Lung microvascular endothelial cell (primary cell): ENCODE results near the gene GGA1. TPM values are rescaled to one million over a fixed set of nuclear protein-coding genes. Genes with fewer than 3 reads are reported as not detected.
A peak's percentile ranks its signal among the peaks of the same experiment; 100 is the strongest.

Experiments used
- DNase-seq, 2 donors: peaks; one replicate each; pipeline versions ENCODE4 v3.0.0 to v3.0.0-alpha.2; 2010; ENCODE audit warnings: low read depth in 2 of 2
- total RNA-seq: library from RNA; depleted of rRNA; stranded (reverse); fragments of >200 nt; gene quantifications from 2 replicates; pipeline ENCODE4 v1.2.1, GENCODE V29; 2014

Gene GGA1
- total RNA-seq, 1 donor from 2014 or later: 85.3 TPM

DNA sequence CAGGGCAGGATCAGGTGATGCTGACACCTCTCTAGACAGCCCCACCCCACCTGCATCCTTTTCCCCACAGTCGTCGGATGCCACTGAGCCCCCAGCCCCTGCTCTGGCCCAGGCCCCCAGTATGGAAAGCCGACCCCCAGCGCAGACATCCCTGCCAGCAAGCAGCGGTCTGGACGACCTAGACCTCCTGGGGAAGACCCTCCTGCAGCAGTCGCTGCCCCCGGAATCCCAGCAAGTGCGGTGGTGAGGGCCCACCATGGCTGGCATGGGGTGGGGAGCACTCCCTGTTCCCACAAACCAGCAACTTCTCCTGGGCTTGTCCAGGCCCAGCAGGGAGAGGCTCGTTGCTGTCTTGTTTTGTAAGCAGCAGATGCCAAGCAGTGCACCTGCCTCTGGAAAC is 21.3 kb downstream of the GGA1 start:
- DNase-seq: no peak

DNA sequence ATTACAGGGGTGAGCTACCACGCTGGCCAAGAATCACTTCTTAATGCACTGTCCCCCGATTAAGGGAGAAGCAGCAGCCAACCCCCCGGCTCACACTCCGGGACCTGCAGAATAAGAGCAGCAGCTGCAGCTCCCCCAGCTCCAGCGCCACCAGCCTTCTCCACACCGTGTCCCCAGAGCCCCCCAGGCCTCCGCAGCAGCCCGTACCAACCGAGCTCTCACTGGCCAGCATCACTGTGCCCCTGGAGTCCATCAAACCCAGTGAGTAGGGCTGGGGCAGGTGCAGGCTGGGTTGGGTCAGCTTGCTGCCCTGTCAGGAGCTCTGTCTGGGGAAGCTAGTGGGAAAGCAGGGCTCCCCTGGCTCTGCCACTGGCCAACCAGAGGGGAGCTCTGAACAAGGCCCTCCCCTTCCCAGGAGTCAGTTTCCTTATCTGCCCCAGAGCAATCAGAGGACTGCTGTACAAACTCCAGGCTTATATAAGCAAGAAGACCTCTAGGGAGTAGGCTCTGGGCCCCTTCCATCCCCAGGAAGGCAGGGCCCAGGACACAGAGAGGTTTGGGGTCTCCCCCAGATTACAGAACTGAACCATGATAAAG is 22.3 kb downstream of the GGA1 start:
- DNase-seq: no peak

DNA sequence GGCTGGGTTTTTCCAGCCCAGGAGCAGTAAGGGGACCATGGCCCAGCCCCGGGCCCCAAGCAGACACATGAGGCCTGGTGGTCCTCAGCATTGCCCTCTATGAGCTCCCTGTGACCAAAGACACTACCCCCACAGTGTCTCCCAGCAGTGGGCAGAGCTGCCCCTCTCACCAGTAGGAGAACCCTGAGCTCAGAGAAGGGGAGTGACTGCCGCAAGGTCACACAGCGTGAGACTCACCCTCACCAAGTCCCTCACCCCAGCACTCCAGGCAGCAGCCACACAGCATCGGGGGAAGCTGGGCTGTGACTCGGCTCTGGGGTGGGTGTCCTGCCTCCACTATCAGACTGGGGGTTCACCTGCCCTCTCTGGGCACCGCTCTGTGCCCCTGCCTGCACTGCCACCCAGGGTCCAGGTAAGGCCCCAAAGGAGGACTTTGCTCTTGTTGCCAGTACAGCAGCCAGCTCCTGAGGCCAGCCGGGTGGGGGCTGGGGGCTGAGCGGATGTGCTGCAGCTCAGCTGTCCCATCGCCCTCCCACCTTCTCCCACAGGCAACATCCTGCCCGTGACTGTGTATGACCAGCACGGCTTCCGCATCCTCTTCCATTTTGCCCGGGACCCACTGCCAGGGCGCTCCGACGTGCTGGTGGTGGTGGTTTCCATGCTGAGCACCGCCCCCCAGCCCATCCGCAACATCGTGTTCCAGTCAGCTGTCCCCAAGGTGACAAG is 23.0 kb downstream of the GGA1 start:
- DNase-seq: peak in 1 of 2 donors; percentile 95

DNA sequence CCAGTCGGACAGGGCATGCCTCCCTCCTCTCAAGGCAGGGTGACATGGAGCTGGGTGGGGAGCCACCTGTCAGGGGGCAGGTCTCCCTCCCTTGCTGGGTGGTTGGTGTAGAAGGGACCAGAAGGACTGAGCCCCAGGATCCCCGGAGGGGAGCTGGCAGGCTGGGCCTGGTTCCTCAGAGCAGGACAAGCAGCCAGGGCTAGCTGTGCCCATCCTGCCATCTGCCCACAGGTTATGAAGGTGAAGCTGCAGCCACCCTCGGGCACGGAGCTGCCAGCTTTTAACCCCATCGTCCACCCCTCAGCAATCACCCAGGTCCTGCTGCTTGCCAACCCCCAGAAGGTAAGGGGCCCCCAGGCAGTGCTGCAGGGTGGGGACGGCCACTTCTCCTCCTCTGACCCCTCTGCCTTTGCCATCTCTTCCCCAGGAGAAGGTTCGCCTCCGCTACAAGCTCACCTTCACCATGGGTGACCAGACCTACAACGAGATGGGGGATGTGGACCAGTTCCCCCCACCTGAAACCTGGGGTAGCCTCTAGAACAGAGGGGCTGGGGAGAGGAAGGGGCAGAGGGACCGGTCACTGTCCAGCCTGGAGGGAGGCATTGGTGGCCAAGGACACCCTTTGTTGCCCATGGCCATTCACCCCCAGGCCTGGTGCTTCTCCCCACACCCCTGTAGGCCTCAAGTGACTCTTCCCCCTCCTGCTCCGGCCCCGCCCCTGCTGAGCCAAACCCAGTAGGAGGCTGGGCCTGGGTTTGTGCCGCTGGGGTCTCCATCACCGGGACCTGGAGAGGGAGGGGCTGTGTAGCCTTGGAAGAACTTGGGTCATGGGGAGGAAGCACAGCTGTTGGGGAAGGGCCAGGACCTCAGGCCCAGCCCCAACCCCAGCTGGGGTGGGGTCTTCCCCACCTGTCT is 23.8 kb downstream of the GGA1 start:
- no peak for DNase-seq

DNA sequence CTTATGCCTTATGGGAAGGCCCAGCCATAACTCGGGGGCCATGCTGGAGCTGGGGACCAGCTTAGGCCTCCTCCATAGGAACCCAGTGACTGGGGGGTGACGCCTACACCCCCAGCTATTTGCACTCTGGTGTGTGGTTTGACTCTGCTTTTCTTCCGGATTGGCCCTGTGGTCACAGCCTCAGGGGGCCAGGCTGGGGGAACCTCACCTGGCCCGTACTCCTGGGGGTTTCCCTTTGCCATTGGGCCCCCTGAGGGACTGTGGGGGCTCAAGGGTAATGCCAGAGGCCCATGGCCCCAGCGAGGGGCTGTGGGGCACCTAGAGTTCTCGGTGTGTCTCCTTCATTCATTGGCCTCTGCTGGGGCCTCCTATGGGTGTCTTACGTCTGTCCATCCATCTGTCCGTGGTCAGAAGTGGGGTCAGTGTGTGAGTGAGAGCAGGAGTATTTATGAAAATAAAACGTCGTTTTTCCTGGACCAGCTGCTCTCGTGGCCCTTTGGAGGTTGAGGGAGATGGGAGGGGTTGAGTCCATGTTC is 24.5 kb downstream of the GGA1 start:
- DNase-seq: no peak

DNA sequence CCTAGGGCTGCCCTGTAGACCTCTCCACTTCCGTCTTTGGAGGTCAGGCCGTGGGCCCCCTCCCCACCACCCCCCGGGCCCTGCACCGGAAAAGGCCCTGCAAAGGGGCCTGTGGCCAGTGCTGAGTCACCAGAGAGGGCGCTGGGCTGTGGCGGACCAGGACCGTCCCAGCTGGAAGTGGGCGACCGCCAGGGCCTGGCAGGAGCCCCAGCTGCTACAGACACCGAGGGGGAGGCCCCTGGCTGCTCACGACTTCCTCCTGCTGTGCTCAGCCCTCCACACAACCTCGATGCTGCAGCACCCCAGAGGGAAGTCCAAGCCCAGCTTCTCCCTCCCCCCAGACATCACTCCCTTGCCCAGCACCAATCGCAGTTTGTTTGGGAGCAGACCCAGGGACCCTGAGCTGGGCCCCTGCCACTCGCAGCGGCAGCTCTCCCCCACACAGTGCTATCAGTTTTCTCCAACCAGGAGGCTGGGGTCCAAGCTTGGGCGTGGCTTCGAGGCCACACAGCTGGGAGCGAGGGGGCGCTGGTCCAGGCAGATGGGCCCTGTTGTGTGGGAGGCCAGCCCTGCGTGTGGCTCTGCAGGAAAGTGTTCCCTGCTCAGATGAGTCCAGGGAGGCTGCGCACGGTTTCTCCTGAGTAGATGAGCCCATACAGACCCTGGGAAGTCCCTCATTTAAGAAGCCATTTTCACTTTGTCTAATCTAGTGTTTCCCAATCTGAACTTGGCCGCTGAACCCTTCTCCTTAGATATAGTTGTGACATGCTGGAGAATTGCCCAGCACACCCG is 25.2 kb downstream of the GGA1 start:
- peak; percentile 65 to 74 for DNase-seq

DNA sequence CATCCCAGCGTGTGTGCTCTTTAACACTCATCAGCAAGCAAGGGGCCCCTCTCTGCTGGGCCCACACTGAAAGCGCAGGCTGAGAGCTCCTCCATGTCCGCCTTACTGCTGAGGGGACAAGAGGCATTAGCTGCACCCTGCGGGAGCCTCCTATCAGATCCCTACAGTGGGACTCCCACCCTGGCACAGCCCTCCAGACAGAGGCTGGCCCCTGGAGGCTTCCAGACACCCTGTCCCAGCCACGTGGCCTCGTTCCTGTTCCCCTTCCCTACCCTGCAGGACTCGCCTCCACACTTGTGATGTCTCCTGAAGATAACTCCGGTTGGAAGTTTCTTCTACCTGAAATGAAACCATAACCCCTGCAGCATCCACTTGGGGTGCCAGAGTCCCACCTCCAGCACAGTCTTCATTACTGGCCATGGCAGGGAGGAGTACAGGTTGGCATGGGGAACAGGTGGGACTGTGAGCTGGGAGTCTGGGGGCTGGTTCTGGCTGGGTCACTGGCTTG is 25.8 kb downstream of the GGA1 start:
- DNase-seq: no peak

DNA sequence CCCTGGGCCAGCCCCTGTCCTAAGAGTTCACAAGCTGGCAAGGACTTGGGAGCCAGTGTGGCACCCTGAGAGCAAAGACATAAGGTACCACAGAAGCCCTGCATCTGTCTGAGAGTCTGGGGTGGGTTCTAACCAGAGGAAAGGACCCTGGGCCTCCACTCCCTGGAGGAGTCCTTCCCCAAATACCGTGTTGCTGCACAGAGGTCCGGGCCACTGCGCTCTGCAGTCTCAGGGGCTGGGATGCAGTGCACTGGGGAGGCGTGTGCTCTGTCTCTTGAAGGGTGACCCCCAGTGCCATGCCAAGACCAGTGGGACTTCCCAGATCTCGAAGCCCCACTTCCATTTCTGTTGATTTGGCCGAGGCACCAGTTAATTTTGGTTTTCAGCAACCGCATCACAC is 26.5 kb downstream of the GGA1 start:
- DNase-seq: no peak

DNA sequence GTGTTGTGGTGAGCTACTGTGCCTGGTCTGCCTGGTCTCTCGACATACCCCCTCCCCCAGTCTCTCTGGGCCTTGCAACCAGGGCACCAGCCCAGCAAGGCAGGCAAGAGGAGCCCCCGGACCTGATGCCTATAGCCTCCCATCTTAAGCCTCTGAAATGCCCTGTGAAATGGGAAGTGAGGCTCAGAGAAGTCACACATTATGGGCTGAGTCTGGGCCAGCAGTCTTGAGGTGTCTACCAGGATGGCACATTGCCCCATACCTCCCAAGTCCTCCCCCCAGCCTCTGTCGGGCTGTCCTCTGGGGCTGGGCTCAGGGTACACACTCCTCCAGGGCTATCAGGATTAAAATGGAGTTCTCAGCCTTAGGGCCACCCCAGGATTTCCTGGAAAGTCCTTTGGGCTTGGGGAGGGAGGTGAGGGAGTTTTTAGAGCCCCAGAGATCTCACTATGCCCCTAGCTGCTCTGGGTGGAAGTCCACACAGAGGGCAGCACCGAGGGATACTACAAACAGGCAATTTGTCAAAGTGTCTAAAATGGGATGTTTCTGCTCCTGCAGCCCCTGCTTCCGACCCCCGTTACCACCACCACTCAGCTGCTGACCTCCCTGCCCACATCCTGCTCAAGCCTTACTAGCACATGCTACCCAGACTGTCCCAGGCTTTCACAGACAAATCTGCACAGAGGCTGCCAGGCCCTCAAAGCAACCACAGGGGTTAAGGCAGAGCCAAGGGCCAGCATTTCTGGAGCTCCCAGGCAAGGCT is 27.7 kb downstream of the GGA1 start:
- no peak for DNase-seq

DNA sequence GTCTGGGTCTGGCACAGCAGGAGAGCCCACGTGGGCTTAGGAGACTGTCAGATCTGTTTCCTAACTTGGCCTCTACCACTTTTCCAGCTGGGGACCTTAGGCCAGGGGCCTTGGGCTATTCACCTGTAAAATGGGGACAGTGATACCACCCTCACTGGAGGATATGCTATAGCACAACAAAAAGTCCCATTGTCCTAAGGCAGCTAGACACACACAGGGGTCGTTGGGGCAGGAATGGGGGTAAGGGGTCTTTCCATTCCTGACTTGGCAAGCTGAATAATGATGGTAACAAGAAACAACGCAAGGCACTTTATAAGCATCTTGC is 28.3 kb downstream of the GGA1 start:
- DNase-seq: no peak

DNA sequence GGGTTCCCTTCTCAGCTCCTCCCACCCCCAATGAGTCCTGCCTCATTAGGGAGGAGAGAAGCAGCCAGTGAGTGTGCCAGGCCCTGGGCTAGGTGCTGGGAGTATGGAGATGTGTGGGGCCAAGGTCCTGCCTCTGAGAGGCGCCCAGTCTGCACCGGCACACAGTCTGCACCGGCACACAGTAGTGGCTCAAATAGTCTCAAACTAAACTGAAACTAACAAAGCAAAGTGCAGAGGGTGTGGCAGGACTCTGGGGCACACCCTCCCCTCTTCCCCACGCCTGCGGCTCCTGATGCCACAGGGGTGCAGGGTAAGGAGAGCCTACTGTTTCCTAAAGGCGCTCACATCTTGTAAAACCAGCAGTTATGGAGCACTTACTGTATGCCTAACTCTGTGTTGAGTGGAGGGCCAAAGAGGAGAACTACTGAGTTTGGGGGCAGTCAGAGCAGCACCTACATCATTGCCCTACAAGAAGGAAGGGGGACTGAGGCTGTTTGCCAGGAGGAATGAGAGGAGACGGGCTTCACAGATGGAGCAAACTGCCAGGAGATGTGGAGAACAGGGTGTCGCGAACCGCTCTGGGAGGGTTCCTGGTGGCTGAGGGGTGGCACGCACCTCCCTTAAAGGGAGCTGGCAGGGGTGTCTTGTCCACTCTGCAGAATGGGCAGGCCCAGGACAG is 29.9 kb downstream of the GGA1 start:
- DNase-seq: no peak

DNA sequence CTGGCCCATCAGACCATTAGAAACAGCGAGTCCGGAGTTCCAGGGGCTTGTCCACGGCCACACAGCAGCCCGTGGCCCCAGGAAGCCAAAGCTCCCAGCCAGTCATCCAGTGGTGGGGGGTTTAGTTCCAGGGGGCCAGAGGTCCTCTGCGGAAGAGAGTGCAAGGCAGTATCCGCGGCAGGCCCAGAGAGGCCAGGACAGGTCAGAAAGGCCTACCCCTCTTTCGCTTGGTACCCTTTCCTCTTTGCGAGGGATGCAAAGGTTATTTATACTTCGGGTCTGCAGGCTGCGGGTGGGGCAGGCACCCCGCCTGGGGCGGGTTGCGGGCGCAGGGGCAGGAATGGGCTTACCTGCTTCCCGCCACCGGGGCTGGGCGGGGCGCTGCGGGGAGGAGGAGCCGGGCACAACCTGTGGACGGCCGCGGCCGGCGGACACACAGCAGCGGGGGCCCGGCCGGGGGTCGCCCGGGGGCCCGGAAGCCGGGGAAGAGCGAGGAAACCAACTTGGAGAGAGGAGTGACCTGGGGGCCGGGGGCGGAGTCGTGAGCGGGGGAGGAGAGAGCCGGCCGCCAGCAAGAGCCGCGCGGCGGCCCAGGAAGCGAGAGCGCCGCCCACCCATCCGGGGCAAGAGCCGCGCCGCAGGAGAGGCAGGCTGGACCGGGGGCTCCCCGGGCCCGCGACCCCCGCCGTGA is 30.6 kb downstream of the GGA1 start, which contains the start of gene SH3BP1:
Gene SH3BP1 (plus strand): TSS at position 600 of the 691 bp plus-strand sequence. CDS start 119 bp downstream, outside the sequence.
- no peak for DNase-seq

DNA sequence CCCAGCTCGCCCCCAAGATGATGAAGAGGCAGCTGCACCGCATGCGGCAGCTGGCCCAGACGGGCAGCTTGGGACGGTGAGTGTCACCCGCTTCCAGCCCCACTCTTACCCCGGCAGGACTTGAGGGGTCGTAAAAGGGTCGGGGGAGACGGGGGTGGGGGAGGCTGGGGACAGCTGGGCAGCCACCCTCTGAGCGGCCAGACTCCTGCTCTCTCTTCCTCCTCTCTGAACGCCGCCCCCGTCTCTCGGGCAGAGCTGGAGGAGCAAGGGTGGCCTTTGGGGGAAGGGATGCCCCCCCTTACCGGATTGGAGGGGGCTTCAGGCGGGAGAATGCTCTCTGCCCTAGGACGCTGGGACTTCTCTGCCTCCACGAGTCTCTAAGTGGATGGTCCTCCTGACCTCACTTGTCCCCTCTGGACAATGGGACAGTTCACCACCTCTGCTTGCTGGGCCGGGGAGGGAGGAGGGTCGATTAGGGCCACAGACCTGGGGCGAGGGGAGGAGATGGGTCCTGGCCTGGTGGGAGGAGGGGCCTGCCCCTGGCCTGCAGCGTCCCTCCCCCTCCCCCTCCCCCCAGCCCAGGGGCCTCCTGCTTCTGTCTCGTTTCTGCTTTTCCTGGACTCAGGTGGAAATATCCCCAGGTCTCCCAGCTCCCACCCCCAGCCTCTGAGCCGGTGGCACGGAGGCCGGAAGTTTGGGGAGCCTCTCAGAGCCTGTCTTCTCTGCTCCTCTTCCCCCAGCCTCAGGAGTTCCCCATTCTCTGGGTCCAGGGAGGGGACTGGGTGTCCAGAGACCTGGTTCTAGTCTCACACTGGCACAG is 31.3 kb downstream of the GGA1 start:
- DNase-seq: no peak

DNA sequence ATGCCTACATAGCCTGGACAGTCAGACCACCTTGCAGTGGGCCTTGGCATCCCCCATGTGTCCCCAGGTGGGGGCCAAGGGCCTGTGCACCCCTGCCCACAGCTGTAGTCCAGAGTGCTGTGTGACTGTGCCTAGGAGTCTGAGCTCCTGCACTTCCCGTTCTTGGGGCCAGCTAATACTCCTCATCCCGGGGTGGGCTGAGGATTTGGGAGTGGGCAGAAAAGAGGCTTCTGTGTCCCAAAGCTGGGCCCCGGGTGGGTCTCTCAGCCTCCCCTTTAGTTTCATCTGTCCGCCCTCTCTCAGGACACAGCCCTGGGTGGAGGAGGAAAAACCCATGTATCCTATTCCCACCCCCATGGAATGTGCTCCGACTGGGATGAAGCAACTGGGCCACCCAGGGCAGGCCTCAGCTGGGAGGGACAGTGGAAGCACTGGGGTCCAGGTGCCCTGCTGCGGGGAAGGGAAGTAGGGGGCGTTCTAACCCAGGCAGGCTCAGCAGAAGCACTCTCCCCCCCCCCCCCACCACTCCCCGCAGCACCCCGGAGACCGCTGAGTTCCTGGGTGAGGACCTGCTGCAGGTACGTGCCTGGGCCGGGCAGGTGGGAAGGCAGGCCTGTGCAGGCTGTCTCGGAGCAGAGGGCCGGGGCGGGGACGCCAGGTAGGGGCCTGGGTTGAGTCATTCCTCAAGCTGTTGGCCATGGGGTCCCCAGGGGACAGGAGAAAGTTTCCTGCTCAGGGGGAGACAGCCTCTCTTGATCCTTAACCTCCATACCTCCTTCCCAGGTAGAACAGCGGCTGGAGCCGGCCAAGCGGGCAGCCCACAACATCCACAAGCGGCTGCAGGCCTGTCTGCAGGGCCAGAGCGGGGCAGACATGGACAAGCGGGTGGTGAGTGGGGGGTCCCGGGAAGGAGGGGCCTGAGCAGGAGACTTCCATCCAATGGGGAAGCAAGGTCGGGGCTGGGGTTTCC is 32.2 kb downstream of the GGA1 start:
- DNase-seq: no peak

DNA sequence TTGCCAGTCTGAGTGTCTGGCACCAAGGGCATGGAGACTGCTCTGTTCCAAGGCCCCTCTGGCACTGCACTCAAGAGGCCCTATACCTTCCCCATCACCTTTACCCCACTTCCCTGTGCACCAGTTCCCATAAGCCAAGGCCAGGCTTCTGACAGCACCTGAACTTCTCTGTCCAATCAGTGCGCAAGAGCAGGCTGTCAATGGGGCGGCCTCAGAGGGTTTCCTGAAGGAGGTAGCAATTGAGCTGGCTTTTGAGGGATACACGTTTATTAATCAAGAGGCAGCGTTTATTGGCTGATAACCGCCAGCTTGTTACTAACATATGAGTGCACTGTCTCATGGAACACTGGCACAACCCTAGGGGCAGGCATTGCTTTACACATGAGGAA is 32.9 kb downstream of the GGA1 start:
- DNase-seq: no peak

DNA sequence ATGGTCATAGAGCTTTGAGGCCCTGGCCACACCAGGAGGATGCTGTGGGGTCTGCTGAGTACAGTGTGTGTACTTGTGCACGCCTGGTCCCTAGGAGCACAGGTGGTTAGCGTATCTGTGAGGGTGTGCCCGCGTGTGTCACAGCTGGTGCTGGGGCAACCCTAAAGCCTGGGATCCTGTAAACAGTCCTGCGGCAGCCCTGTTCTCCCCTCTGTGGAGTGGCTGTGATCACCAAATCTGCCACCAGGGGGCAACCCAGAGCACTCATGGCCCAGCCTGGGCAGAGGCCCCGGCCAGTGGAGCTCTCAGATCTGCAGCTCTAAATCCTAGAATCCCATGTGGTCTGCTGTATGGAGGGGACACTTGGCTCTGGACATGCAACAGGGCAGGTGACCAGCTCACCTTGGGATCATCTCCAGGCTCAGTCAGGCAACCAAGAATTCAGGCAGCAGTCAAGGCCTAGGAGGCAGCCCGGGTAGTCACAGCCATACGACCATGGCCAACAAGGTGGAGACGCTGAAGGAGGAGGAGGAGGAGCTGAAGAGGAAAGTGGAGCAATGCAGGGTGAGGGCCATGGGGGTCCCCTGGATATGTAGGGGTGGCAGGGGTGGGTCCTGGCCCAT is 34.7 kb downstream of the GGA1 start:
- peak; percentile 67 to 80 for DNase-seq

DNA sequence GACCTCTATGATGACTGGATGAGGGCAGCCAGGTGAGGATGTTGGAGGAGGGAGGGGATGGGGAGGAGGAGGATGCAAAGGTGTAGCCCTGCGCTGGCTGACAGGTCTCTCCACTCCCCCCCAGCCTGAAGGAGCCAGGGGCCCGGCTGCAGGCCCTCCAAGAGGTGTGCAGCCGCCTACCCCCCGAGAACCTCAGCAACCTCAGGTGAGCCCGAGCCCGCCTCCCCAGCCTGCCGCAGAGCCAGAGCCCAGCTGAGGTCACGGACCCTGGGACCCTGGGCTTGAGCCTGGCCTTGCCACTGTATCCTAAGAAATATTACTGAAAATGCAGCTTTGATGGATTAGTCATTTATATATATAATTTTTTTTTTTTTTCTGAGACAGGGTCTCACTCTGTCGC is 38.7 kb downstream of the GGA1 start:
- DNase-seq: no peak
